Type B pancreatic cell (in vitro differentiated cells): ENCODE data around the gene C9orf50. TPM values are rescaled to one million over a fixed set of nuclear protein-coding genes. Genes with fewer than 3 reads are reported as not detected.
"Not testable (repeated sequence)": the region's sequence is repeated elsewhere in the genome, so short reads cannot be mapped to it uniquely, and the experiment has no call there.

Experiments
- DNase-seq: peaks from one replicate; pipeline ENCODE4 v3.0.0; 2021; ENCODE audit warnings: mixed read lengths; ENCODE audit not compliant: unreplicated experiment; ENCODE audit errors: extremely low spot score
- H3K27ac Mint-ChIP-seq: 2 replicates; pipeline ENCODE4 v1.8.0; 2021; ENCODE audit warnings: mild to moderate bottlenecking, mixed read lengths
- H3K27me3 Mint-ChIP-seq: 2 replicates; pipeline ENCODE4 v1.8.0; 2021; ENCODE audit warnings: mixed read lengths
- H3K36me3 Mint-ChIP-seq: 2 replicates; pipeline ENCODE4 v1.8.0; 2021; ENCODE audit warnings: mixed read lengths
- H3K4me1 Mint-ChIP-seq: one replicate; pipeline ENCODE4 v1.8.0; 2021; ENCODE audit warnings: mixed read lengths; ENCODE audit not compliant: unreplicated experiment
- H3K4me3 Mint-ChIP-seq: 2 replicates; pipeline ENCODE4 v1.8.0; 2021; ENCODE audit warnings: mild to moderate bottlenecking, mixed read lengths
- H3K9me3 Mint-ChIP-seq: 2 replicates; pipeline ENCODE4 v1.8.0; 2021; ENCODE audit warnings: mixed read lengths
- CTCF ChIP-seq: fragments of 200-600 bp; sonication (generic); conservative IDR thresholded peaks from 2 replicates; pipeline ENCODE4 v1.5.0; 2021; ENCODE audit warnings: antibody characterized with exemption, mild to moderate bottlenecking
- total RNA-seq: library from RNA; stranded (reverse); gene quantifications from 2 replicates; pipeline ENCODE4 v1.2.1, GENCODE V29; 2021; ENCODE audit warnings: low replicate concordance

Gene C9orf50
- total RNA-seq, 1 donor from 2014 or later: not detected

GRCh38 chr9:129637673-129638439 lies 17.0 kb upstream of the C9orf50 start:
- Mint-ChIP-seq H3K4me3 (peak overlapping the region; percentile 31), H3K36me3 (peaks cover 4% of the 10 kb centered on the region), H3K27ac (peak overlapping the region; percentile 62), H3K27me3 (no peaks in the 10 kb centered on the region), H3K4me1 (peaks cover 10% of the 10 kb centered on the region), H3K9me3 (no peaks in the 10 kb centered on the region)
- TF ChIP-seq CTCF: no peak
- no peak for DNase-seq

- Mint-ChIP-seq H3K9me3 (no peaks in the 10 kb centered on the region), H3K4me1 (peaks cover 10% of the 10 kb centered on the region), H3K36me3 (peaks cover 4% of the 10 kb centered on the region), H3K27ac (no peak overlapping the region), H3K27me3 (no peaks in the 10 kb centered on the region), H3K4me3 (no peak overlapping the region)
- no peak for TF ChIP-seq CTCF
- no peak for DNase-seq
These were observed 16.2 kb upstream of the C9orf50 start for GRCh38 chr9:129637102-129637501.

- H3K27ac Mint-ChIP-seq, H3K9me3 Mint-ChIP-seq, H3K27me3 Mint-ChIP-seq, H3K4me3 Mint-ChIP-seq, DNase-seq, H3K36me3 Mint-ChIP-seq: not testable (repeated sequence)
- peaks cover 17% of the 10 kb centered on the region for H3K4me1 Mint-ChIP-seq
These were observed 15.4 kb upstream of the C9orf50 start for GRCh38 chr9:129636343-129636742.

- no peak for DNase-seq
- no peaks in the 10 kb centered on the region for H3K27me3 Mint-ChIP-seq
- no peak overlapping the region for H3K4me3 Mint-ChIP-seq
- H3K9me3 Mint-ChIP-seq: no peaks in the 10 kb centered on the region
- TF ChIP-seq CTCF: no peak
- H3K27ac Mint-ChIP-seq: no peak overlapping the region
- H3K36me3 Mint-ChIP-seq: peaks cover 4% of the 10 kb centered on the region
- H3K4me1 Mint-ChIP-seq: peaks cover 20% of the 10 kb centered on the region
These were observed 14.5 kb upstream of the C9orf50 start for GRCh38 chr9:129635099-129636065.

- no peak for DNase-seq
- H3K4me1 Mint-ChIP-seq: peaks cover 30% of the 10 kb centered on the region
- H3K27me3 Mint-ChIP-seq: no peaks in the 10 kb centered on the region
- H3K9me3 Mint-ChIP-seq: no peaks in the 10 kb centered on the region
- H3K4me3 Mint-ChIP-seq: no peak overlapping the region
- peaks cover 4% of the 10 kb centered on the region for H3K36me3 Mint-ChIP-seq
- no peak for TF ChIP-seq CTCF
- H3K27ac Mint-ChIP-seq: no peak overlapping the region
These were observed 12.9 kb upstream of the C9orf50 start for GRCh38 chr9:129633848-129634247.

GRCh38 chr9:129633207-129633606 lies 12.3 kb upstream of the C9orf50 start:
- H3K4me1 Mint-ChIP-seq: peaks cover 31% of the 10 kb centered on the region
- DNase-seq: no peak
- H3K27me3 Mint-ChIP-seq: no peaks in the 10 kb centered on the region
- no peak overlapping the region for H3K27ac Mint-ChIP-seq
- H3K36me3 Mint-ChIP-seq: peaks cover 4% of the 10 kb centered on the region
- H3K4me3 Mint-ChIP-seq: no peak overlapping the region
- no peaks in the 10 kb centered on the region for H3K9me3 Mint-ChIP-seq
- TF ChIP-seq CTCF: no peak
